GM21423 (cell line): ENCODE measurements around the gene CDCA5.

Experiments used
- ATAC-seq: cut with Tn5 transposase; IDR thresholded peaks from one replicate; pipeline ENCODE4 v1.9.1; 2021; ENCODE audit warnings: mild to moderate bottlenecking, moderate library complexity; ENCODE audit not compliant: unreplicated experiment

The CDCA5 gene

GRCh38 chr11:65083834-65084597 is at the start of gene CDCA5, which contains the start of gene ZFPL1:
Gene CDCA5, minus strand, starts transcription at chr11:65084040. Its CDS starts 62 bp downstream, at chr11:65083978.
Gene ZFPL1, plus strand, starts transcription at chr11:65084222. Its CDS starts 477 bp downstream, at chr11:65084699.
- peak; percentile 85 for ATAC-seq

- no peak for ATAC-seq
Observed at GRCh38 chr11:65132988-65133700, 49.3 kb upstream of the CDCA5 start.

- ATAC-seq: peak; percentile 30
Observed at GRCh38 chr11:65132238-65132987, 48.6 kb upstream of the CDCA5 start.

- ATAC-seq: no peak
Observed at GRCh38 chr11:65131895-65132237, 48.0 kb upstream of the CDCA5 start.

GRCh38 chr11:65131417-65131776 is 47.6 kb upstream of the CDCA5 start:
- no peak for ATAC-seq

- ATAC-seq: no peak
Observed at GRCh38 chr11:65130631-65131416, 47.0 kb upstream of the CDCA5 start.

- ATAC-seq: no peak
Observed at GRCh38 chr11:65129649-65130441, 46.0 kb upstream of the CDCA5 start.

GRCh38 chr11:65128182-65129145 is 44.6 kb upstream of the CDCA5 start:
- ATAC-seq: no peak

- ATAC-seq: no peak
Observed at GRCh38 chr11:65127473-65128181, 43.8 kb upstream of the CDCA5 start.

GRCh38 chr11:65126624-65127274 is 42.9 kb upstream of the CDCA5 start:
- ATAC-seq: no peak

GRCh38 chr11:65125197-65126056 is 41.6 kb upstream of the CDCA5 start:
- ATAC-seq: no peak

- ATAC-seq: no peak
Observed at GRCh38 chr11:65124480-65125196, 40.8 kb upstream of the CDCA5 start.

GRCh38 chr11:65121865-65122696 is 38.2 kb upstream of the CDCA5 start, which contains the start of the genes FAU and MRPL49:
Gene FAU, minus strand, starts transcription at chr11:65122134. Its CDS starts 321 bp downstream, at chr11:65121813.
Gene MRPL49, plus strand, starts transcription at chr11:65122321. Its CDS starts 26 bp downstream, at chr11:65122347.
- peak; percentile 65 for ATAC-seq

GRCh38 chr11:65121447-65121864 is 37.6 kb upstream of the CDCA5 start:
- no peak for ATAC-seq

- no peak for ATAC-seq
Observed at GRCh38 chr11:65120831-65121230, 37.0 kb upstream of the CDCA5 start.
